ENCODE results near the gene MRTO4. TPM values are rescaled to one million over a fixed set of nuclear protein-coding genes. Genes with fewer than 3 reads are reported as not detected.

Gene MRTO4
- total RNA-seq, 1 experiment from 2014 or later = 54.6 TPM

- Mint-ChIP-seq H3K9me3 (peaks cover 12% of the 10 kb centered on the region), H3K4me1 (no peaks in the 10 kb centered on the region), H3K27ac (no peak overlapping the region), H3K36me3 (no peaks in the 10 kb centered on the region), H3K4me3 (no peak overlapping the region), H3K27me3 (ENCODE audit: low read depth) (peaks cover 35% of the 10 kb centered on the region)
- CTCF ChIA-PET = interaction anchor here (0.8 to 1.7 kb wide), 2 partner anchors 307 to 376 kb away, joined by 4 read pairs; no protein-coding TSS in a partner anchor
- POLR2A ChIA-PET = no interaction called here
- DNase-seq (ENCODE audit: low spot score) = no peak
- ATAC-seq = no peak
- TF ChIP-seq, protein P1, sequence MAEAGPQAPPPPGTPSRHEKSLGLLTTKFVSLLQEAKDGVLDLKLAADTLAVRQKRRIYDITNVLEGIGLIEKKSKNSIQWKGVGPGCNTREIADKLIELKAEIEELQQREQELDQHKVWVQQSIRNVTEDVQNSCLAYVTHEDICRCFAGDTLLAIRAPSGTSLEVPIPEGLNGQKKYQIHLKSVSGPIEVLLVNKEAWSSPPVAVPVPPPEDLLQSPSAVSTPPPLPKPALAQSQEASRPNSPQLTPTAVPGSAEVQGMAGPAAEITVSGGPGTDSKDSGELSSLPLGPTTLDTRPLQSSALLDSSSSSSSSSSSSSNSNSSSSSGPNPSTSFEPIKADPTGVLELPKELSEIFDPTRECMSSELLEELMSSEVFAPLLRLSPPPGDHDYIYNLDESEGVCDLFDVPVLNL (CRISPR knock-in tag; IDR thresholded peaks at IDR 0.05; ENCODE audit: borderline replicate concordance, low read depth) = no peak
- no peak for TF ChIP-seq ESRRA (CRISPR knock-in tag; IDR thresholded peaks at IDR 0.05; ENCODE audit: borderline replicate concordance)
- no peak for TF ChIP-seq CREB1 (CRISPR knock-in tag; IDR thresholded peaks at IDR 0.05)
- TF ChIP-seq IRF1 (CRISPR knock-in tag; IDR thresholded peaks at IDR 0.05) = no peak
- TF ChIP-seq JAZF1 (CRISPR knock-in tag; IDR thresholded peaks at IDR 0.05) = no peak
- TF ChIP-seq, protein P2, sequence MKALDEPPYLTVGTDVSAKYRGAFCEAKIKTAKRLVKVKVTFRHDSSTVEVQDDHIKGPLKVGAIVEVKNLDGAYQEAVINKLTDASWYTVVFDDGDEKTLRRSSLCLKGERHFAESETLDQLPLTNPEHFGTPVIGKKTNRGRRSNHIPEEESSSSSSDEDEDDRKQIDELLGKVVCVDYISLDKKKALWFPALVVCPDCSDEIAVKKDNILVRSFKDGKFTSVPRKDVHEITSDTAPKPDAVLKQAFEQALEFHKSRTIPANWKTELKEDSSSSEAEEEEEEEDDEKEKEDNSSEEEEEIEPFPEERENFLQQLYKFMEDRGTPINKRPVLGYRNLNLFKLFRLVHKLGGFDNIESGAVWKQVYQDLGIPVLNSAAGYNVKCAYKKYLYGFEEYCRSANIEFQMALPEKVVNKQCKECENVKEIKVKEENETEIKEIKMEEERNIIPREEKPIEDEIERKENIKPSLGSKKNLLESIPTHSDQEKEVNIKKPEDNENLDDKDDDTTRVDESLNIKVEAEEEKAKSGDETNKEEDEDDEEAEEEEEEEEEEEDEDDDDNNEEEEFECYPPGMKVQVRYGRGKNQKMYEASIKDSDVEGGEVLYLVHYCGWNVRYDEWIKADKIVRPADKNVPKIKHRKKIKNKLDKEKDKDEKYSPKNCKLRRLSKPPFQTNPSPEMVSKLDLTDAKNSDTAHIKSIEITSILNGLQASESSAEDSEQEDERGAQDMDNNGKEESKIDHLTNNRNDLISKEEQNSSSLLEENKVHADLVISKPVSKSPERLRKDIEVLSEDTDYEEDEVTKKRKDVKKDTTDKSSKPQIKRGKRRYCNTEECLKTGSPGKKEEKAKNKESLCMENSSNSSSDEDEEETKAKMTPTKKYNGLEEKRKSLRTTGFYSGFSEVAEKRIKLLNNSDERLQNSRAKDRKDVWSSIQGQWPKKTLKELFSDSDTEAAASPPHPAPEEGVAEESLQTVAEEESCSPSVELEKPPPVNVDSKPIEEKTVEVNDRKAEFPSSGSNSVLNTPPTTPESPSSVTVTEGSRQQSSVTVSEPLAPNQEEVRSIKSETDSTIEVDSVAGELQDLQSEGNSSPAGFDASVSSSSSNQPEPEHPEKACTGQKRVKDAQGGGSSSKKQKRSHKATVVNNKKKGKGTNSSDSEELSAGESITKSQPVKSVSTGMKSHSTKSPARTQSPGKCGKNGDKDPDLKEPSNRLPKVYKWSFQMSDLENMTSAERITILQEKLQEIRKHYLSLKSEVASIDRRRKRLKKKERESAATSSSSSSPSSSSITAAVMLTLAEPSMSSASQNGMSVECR (CRISPR knock-in tag; IDR thresholded peaks at IDR 0.05; ENCODE audit: borderline replicate concordance) = no peak
- no peak for TF ChIP-seq MLX (CRISPR knock-in tag; IDR thresholded peaks at IDR 0.05)
- TF ChIP-seq USF2 (CRISPR knock-in tag; IDR thresholded peaks at IDR 0.05) = no peak
- no peak for TF ChIP-seq ZNF232 (CRISPR knock-in tag; IDR thresholded peaks at IDR 0.05)
- no peak for TF ChIP-seq TEAD4 (CRISPR knock-in tag; IDR thresholded peaks at IDR 0.05)
- no peak for TF ChIP-seq EMX1 (CRISPR knock-in tag; IDR thresholded peaks at IDR 0.05)
- no peak for TF ChIP-seq GRHL2 (CRISPR knock-in tag; IDR thresholded peaks at IDR 0.05; ENCODE audit: insufficient replicate concordance, severe bottlenecking)
- TF ChIP-seq NR2C2 (CRISPR knock-in tag; IDR thresholded peaks at IDR 0.05) = no peak
- no peak for TF ChIP-seq TEAD1 (CRISPR knock-in tag; IDR thresholded peaks at IDR 0.05)
- TF ChIP-seq GABPB1 (CRISPR knock-in tag; IDR thresholded peaks at IDR 0.05) = no peak
- TF ChIP-seq, protein P3, sequence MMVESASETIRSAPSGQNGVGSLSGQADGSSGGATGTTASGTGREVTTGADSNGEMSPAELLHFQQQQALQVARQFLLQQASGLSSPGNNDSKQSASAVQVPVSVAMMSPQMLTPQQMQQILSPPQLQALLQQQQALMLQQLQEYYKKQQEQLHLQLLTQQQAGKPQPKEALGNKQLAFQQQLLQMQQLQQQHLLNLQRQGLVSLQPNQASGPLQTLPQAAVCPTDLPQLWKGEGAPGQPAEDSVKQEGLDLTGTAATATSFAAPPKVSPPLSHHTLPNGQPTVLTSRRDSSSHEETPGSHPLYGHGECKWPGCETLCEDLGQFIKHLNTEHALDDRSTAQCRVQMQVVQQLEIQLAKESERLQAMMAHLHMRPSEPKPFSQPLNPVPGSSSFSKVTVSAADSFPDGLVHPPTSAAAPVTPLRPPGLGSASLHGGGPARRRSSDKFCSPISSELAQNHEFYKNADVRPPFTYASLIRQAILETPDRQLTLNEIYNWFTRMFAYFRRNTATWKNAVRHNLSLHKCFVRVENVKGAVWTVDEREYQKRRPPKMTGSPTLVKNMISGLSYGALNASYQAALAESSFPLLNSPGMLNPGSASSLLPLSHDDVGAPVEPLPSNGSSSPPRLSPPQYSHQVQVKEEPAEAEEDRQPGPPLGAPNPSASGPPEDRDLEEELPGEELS (CRISPR knock-in tag; IDR thresholded peaks at IDR 0.05) = no peak
- TF ChIP-seq, protein P4, sequence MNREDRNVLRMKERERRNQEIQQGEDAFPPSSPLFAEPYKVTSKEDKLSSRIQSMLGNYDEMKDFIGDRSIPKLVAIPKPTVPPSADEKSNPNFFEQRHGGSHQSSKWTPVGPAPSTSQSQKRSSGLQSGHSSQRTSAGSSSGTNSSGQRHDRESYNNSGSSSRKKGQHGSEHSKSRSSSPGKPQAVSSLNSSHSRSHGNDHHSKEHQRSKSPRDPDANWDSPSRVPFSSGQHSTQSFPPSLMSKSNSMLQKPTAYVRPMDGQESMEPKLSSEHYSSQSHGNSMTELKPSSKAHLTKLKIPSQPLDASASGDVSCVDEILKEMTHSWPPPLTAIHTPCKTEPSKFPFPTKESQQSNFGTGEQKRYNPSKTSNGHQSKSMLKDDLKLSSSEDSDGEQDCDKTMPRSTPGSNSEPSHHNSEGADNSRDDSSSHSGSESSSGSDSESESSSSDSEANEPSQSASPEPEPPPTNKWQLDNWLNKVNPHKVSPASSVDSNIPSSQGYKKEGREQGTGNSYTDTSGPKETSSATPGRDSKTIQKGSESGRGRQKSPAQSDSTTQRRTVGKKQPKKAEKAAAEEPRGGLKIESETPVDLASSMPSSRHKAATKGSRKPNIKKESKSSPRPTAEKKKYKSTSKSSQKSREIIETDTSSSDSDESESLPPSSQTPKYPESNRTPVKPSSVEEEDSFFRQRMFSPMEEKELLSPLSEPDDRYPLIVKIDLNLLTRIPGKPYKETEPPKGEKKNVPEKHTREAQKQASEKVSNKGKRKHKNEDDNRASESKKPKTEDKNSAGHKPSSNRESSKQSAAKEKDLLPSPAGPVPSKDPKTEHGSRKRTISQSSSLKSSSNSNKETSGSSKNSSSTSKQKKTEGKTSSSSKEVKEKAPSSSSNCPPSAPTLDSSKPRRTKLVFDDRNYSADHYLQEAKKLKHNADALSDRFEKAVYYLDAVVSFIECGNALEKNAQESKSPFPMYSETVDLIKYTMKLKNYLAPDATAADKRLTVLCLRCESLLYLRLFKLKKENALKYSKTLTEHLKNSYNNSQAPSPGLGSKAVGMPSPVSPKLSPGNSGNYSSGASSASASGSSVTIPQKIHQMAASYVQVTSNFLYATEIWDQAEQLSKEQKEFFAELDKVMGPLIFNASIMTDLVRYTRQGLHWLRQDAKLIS (CRISPR knock-in tag; IDR thresholded peaks at IDR 0.05; ENCODE audit: borderline replicate concordance) = no peak
- TF ChIP-seq, protein P5, sequence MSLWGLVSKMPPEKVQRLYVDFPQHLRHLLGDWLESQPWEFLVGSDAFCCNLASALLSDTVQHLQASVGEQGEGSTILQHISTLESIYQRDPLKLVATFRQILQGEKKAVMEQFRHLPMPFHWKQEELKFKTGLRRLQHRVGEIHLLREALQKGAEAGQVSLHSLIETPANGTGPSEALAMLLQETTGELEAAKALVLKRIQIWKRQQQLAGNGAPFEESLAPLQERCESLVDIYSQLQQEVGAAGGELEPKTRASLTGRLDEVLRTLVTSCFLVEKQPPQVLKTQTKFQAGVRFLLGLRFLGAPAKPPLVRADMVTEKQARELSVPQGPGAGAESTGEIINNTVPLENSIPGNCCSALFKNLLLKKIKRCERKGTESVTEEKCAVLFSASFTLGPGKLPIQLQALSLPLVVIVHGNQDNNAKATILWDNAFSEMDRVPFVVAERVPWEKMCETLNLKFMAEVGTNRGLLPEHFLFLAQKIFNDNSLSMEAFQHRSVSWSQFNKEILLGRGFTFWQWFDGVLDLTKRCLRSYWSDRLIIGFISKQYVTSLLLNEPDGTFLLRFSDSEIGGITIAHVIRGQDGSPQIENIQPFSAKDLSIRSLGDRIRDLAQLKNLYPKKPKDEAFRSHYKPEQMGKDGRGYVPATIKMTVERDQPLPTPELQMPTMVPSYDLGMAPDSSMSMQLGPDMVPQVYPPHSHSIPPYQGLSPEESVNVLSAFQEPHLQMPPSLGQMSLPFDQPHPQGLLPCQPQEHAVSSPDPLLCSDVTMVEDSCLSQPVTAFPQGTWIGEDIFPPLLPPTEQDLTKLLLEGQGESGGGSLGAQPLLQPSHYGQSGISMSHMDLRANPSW (CRISPR knock-in tag; conservative IDR thresholded peaks at IDR 0.05; ENCODE audit: low read depth) = no peak
- no peak for TF ChIP-seq SP1 (CRISPR knock-in tag; conservative IDR thresholded peaks at IDR 0.05)
Measured at GRCh38 chr1:19274636-19275035, 23.0 kb downstream of the MRTO4 start.
